NCI-H1105 (cell line): ENCODE data around the gene PSMA7.
A peak's percentile ranks its signal among the peaks of the same experiment; 100 is the strongest.

Source experiments
- DNase-seq: peaks from one replicate; lab custom pipeline; 2025; lab: John Stamatoyannopoulos, UW

Gene PSMA7

DNA sequence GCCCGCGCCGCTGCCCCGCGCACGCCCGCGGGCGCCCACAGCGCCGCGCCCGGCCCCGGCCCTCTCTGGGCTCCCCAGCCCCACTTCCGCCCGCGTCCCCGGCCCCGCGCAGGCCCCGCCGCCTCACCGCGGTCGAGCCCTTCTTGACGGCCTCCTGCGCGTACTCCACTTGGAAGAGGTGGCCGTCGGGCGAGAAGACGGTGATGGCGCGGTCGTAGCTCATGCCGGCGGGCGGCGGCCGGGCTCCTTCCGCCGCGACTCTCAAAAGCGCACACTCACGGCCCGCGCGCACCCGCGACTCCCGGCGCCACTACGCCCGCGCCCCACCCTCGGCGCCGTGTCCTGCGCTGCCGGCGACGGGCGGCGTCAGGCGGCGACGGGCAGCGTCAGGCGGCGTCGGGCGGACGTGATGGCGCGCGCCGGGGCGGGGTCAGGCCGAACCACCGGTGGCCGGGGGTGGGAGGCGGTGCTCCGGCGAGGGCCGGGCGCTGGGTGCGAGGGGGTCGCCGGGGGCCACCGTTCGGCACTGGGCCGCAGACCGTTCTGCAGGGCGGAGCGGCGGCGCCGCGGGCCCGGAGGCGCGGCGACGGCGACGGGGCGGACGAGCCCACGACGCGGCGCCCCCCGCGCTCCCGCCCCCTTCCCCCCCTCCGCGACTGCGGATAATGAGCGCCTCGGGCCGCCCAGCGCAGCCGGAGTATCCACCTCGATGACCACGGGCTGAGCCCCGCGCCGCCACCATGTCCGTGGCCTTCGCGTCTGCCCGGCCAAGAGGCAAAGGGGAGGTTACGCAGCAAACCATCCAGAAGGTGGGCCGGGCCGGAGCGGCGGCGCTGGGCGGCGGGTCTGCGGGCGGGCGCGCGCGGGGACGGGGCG lies at the start of gene PSMA7, which contains the start of gene SS18L1:
TSS of gene PSMA7 (minus strand) at position 314 of the 876 bp plus-strand sequence. CDS start at position 223, 91 bp downstream.
TSS of gene SS18L1 (plus strand) at position 689 of the 876 bp plus-strand sequence. CDS start at position 741, 52 bp downstream.
- peak; percentile 84 for DNase-seq

DNA sequence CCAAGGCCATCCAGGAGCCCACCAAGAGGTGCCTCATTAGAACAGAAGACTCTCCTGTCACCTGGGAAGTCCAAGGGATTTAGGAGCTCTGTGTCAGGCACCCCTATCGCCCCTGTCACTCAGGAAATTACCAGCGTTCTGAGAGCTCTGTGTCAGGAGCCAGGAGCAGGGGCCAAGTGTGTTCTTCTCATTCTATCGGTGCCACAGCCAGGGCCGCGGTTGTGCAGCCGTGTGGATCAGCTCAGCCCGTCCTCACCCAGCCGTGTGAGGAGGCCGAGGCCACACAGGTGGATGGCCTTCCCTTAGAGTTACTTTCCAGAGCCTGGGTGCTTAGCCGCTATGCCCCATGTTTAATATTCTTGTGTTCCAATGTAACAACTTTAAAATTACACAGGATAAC lies 49.4 kb upstream of the PSMA7 start:
- DNase-seq: no peak

DNA sequence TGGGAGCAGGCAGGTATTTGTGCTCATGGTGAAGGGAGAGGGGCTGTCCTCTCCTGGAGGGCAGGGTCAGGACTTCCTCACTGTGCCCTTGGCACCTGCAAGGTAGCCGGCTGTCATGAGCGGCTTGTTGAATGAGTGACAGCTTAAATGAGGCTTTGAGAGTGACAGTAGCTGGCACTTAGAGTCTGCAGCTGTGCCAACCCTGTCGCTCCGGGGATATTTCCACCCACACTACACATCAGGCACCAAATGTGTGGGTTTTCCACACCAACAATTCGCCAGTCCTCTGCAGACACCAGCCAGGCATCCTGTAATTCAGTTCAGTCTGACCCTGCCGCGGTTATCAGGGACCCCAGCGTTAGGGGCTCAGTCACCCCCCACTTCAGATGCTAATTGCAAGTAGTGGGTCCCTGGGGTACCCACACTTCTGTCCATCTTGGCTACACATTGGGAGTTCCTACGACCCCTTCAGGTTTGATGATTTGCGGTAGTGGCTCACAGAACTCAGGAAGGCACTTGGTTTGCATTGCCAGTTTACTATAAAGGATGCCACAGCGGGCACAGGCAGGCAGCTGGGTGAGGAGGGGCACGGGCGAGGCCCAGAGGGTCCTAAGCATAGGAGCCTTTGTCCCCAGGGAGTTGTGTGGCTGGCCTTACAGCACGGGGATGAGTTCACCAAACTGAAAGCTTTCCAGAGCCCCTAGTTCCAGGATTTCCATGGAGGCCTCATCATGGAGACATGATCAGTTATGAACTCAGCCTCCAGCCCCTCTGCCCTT lies 48.8 kb upstream of the PSMA7 start:
- no peak for DNase-seq

DNA sequence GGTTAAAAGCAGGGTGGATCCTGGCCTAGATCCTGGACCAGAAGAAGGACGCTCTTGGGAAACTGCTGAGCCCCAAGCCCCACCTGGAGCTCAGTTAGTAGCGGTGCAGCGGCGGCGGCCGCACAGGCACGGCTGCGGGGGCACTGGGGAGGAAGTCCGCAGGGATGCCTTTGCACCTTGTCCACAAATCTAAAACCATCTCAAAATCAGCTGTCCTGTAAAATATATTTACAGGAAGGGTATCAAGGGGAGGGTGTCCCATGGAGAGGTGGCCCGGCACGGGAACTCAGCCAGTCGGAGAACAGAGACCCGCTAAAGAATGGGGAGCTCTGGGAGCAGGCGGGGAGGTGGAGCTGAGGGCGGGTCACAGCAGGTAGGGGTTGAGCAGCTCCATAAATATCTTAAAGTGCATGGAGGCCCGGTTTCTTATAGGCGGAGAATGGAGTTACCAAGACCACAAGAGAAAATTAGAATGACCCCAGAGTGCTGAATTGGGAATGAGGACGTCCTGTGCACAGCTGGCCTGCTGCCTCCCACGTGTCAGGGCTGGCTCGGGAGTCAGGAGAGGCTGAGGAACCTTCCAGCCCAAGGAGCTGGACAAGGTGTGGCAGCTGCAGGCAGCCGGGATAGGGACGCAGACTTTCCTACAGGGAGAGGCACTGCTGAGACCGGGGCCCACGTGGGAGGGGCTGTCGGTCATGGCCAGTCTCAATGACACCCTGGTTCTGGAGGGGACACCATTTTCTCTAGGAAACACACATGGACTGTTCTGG lies 47.6 kb upstream of the PSMA7 start:
- DNase-seq: no peak

DNA sequence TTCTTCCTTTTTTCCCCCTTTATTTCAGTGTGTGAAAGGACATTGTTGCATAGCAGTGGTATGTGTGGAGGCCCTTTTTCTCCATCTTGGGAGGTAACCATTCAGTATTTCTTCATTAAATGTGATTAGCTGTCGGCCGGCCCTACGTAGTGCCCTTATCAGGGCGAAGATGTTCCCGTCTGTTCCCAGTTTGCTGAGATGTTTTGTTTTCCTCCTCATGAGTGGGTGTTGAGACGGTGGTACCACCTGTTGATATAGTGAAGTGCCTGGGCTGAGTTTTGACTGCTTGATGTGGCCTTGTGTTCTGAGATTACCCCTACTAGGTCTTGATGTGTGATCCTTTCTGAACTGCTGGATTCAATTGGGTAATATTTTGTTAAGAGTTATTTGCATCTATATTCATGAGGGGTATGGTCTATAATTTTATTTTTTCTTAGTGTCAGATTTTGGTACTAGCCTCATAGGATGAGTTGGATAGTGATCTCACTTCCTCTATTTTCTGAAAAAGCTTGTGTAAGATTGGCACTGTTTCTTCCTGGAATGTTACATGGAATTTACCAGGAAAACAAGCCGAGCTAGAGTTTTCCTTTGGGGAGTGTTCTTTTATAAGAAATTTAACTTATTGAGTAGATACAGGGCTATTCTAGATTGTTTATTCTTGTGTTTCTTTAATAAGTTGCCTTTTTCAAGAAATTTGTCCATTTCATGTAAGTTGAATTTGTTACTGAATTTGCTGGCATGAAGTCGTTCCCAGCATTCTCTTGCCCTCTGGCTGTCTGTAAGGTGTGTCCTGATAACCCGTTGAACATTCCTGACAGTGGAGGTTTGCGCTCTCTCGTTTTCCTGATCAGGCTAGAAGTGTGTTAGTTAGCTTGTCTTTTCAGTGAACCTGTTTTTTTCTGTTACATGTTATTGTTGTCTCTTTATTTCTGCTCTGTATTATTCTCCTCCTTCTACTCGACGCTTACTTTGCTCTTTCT lies 44.0 kb upstream of the PSMA7 start:
- no peak for DNase-seq

DNA sequence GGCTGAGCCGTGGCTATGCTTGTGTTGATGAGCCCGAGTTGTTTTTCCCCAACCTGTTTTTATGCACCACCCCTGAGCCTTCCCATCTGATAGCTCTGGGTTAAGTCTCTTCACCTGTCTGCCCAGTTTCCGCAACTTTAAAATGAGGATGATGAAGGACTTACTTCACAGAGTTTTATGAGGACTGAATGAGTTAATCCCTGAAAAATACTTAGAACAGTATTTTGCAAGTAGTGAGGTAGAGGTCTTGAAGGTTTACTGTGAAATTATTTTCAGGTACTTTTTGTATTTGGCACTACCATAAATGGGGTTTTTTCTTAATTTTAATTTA lies 42.9 kb upstream of the PSMA7 start:
- no peak for DNase-seq

DNA sequence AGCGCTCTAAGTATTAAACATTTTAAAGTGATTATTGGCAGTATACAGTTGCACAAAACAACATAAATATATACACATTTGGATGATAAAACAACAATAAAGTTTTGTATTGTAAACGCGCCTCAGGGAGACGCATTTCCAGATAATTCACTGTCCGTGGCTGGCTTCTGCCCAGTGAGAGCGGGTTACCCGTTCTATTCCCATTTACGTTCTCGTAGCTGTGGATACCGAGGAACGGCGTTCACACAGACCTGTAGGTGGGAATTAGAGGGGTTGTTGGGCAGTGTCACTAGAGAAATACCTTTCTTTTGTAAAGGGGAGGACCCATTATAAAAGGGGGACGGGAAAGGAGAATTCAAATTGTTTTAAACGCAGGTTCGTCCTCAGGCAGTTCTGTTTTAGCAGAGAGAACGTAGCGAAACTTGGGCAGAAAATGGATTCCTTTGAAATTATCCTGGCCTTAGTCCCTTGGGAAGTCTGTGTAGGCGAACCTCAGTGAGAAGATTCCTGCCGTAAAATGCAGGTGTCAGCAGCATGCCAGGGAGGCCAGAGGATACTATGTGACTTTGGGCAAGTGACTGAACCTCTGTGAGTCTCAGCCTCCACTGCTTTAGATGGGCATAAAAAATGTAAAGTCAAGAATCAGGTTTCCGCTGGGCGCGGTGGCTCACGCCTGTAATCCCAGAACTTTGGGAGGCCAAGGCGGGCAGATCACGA lies 40.4 kb upstream of the PSMA7 start:
- no peak for DNase-seq

DNA sequence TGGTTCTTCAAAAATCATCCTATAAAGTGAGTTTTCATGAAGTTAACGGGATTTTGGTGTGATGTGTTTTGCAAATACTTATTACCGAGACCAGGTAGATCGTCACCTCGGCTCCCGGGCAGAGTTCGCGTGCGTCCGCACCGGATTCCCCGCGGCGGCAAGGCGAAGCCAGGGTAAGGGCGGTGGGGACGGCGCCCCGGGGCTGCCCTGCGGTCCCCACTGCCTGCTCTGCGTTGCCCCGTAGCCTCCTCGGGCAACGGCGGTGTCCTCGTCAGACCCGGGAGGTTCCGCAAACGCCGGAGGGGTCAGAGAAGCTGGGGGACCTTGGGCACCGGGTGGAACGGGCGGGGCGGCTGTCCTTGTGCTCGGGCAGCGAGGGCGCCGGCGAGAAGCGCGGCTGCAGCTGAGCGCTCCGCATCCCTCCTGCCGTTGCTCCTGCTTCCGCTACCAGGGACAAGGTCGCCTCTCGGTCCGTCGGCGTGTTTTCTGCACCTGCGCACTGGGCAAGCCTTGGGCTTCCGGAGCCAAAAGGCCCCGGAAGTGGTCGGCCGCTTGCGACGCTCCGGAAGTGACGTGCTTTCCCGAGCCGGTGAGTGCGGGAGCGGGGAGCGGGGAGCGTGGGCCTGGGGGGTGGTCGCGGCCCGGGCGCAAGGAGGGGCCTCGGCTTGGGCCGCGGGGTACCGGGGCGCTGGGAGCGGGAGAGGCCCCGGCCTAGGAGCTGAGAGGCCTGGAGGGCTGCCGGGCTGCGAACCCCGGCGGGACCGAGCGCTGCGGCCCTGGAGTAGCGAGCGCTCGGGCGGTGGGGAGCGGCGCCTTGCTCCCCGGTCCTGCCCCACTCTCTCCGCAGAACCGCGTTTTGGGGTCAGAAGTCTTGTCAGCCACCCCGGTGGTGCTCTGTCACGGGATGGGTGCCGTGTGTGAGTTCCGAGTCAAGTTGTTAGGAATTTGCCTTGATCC lies 39.6 kb upstream of the PSMA7 start, which contains the start of gene MTG2:
TSS of gene MTG2 (plus strand) at position 560 of the 957 bp plus-strand sequence. CDS start 10,393 bp downstream, outside the sequence.
- DNase-seq: peak; percentile 95

DNA sequence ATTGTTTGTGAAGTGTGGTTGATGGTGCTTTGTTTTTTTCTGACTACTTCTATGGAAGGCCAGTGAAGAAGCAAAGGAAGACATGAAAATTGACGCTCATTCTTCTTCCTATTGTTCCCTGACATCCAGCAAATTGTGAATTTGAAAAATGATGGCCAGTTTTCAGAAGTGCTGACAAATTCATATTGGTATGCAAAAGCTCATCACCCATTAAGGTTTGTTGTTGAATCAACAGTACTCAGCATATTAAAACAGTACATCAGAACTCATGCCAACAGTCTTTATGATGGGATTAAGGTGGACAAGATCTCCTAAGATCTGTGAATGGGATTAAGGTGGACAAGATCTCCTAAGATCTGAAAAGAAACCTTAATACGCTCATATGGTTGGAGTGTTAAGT lies 38.6 kb upstream of the PSMA7 start:
- no peak for DNase-seq

DNA sequence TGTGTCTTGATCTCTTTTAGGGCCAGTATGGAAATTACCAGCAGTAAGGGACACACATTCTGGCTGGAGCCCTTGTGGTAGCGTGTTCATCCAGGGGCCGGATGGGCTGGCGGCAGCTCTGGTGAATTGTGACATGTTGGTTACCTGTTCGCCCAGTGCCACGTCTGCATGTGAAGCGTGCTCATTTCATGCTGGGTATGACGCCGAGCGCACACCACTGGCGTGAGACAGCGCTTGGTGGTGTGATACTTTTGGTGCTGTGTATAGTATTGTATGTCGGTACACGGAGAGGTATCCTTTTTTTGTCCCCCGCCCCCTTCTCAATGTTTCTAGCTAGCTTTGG lies 35.9 kb upstream of the PSMA7 start:
- no peak for DNase-seq

DNA sequence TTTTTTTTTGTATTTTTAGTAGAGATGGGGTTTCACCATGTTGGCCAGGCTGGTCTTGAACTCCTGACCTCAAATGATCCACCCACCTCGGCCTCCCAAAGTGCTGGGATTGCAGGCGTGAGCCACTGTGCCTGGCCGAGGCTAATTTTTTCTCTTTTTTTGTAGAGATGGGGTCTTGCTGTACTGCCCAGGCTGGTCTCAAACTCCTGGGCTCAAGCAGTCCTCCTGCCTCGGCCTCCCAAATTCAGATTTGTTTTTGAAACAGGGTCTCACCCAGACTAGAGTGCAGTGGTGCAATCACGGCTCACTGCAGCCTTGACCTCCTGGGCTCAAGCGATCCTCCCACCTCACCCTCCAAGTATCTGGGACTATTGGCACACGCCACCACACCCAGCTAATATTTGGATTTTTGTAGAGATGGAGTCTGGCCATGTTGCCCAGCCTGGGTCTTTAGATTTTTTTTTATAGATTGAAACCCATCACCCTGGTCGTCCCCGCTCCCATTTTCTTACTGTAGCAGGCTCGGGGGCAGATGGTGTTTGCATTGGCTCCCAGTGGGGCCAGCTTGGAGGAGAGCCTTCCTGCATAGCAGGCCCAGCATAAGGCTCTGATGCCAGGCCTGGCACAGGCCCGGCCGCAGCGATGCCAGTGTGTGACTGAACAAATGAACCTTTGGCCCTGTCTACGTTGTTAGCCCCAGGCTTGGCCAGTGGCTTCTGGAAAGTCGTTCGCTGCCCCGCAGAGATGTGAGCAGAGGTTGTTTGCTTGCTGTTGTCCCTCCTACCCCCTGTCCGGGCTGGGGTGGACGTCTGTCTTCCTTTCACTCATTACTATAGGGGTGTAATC lies 35.3 kb upstream of the PSMA7 start:
- DNase-seq: no peak

DNA sequence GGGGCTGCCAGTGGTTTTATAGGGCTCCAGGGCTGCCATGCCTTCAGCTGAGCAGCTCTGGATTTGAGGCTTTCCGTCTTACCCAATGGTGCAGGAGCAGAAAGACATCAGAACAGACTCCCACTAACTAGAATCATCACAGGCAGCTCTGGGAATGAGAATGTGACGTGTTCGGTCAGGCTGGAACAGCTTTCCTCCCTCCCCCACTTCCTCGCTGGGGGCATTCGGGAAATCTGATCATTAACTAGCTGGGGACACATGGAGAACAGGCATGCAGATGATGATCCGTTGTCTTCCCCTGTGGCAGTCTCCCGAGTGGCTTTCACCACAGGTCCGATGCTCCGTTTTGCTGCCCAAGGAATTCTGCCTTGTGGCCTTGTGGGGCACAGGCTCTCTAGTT lies 34.1 kb upstream of the PSMA7 start:
- DNase-seq: no peak

DNA sequence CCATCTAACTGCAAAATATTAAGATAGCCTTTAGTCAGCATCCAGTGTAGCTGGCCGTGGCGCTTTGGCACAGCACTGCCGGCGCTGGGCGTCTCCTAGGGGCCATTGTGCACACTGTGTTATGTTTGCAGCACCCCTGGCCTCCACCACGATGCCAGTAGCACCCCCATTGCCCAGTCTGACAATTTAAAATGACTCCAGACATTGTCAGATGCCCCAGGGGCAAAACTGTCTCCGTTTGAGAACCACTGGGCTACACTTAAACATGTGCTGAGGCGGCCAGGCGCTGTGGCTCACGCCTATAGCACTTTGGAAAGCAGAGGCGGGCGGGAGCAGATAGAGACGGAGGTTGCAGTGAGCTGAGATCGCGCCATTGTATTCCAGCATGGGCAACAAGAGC lies 33.7 kb upstream of the PSMA7 start:
- DNase-seq: no peak

DNA sequence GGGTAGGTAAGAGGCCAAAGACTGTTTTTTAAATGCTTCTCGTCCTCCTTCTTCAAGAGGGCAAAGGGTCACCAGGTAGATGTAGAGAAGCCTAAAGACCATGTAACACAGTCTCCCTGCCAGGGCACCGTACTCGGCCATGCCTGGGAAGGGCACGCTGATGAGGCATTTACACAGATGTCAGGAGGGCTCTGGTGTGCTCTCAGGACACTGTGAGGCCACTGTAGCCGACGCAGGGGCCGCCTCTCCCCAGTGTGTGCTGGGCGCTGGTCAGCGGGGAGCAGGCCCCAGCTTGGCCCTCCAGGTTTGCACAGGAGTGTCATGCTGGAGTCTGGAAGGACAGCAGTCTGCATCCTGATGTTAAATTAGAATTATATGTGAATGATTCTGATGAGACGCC lies 32.5 kb upstream of the PSMA7 start:
- DNase-seq: no peak

DNA sequence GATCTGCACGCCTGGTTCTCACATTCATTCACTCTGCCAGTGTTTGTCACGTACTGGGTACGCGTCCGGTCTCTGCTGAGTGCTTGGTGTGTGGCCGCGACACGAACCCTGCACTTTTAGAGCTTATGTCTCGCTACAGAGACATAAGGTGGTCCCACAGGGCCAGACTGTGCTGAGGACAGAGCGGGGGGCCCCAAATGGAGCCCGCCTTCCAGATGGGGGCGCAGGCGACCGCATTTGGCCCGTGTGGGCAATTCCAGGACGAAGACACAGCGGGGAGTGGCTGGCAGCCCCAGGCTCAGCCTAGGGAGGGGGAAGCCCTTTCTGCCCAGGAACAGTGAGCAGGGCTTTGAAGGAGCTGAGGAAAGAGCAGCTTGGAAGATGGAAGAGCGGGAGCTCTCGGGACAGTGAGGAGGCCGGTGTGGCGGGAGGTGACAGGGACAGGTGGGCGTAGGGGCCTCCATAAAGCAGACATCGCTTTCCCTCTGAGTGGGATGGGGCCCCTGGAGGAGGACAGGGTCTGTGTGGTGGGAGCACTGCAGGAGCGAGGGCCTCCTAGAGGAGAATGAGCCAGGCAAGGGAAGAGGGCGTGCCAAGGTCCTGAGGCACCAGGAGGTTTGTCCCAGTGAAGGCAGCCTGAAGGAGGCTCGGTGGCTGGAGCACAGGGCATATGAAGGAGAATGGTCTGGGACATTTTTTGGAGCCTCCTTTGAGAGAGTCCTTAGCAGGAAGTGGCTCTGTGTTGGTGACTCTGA lies 31.9 kb upstream of the PSMA7 start:
- no peak for DNase-seq

DNA sequence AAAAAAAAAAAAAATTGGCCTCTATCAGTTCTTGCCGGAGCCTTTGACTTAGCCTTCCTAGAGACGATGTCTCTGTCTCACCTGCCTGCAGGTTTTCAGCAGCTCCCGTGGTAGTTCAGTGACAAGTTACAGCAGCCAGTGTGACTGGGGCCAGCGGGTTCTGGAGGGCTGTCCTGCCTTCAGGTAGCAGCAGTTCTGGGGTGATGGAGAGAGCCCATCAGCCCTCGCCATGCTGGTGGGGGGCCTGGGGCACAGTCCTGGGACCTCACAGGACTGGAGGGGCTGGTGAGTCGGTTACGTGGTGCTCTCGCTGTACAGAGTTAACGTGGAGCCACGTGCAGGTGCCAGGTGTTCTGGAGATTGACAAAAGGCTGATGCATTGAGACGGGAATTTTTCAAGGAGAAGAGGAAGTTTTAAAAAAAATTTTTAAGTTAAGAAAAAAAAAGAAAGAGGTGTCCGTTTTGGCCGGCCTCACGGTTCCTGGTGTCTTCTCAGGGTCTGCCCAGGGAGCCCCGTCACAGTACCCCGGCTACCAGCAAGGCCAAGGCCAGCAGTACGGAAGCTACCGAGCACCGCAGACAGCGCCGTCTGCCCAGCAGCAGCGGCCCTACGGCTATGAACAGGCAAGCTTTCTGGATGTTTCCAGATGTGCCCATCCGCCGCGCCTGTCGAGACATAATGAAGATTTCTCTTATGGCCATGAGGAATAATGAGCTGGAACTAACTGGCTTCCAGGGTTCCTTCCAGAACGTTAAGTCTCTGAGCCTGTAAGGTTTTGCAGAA lies 31.0 kb upstream of the PSMA7 start:
- DNase-seq: no peak

DNA sequence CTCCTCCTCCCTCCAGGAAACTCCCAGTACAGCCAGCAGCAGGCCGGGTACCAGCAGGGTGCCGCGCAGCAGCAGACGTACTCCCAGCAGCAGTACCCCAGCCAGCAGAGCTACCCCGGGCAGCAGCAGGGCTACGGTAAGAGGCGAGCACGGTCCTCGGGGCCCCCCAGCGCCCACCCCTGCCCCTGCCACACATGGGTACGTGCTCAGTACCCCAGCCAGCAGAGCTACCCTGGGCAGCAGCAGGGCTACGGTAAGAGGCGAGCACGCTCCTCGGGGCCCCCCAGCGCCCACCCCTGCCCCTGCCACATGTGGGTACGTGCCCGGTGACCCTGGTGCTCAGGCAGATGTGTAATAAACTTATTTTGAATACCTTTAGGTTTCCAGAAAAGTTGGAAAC lies 29.5 kb upstream of the PSMA7 start:
- DNase-seq: no peak
